ENCODE data around the gene EGFL6. TPM values are rescaled to one million over a fixed set of nuclear protein-coding genes. Genes with fewer than 3 reads are reported as not detected.

The EGFL6 gene
- polyA plus RNA-seq, 1 of the 3 experiments (the other 2 are of a cell fraction): 0.25 TPM

- peaks cover 10% of the 10 kb centered on the region for H3F3A ChIP-seq (replicated peaks; ENCODE audit: insufficient read depth)
- TF ChIP-seq TCF12 (IDR thresholded peaks at IDR 0.05) (peak; percentile 97), JUND (IDR thresholded peaks at IDR 0.05) (peak; percentile 81), RFX5 (IDR thresholded peaks at IDR 0.05; ENCODE audit: low read length) (no peak), MXI1 (IDR thresholded peaks at IDR 0.05; ENCODE audit: low read depth, low read length) (no peak), TAF1 (IDR thresholded peaks at IDR 0.05; ENCODE audit: borderline replicate concordance, low read depth, low read length) (no peak), POLR2AphosphoS5 (IDR thresholded peaks at IDR 0.05; ENCODE audit: low read depth, low read length) (peak; percentile 65; the same call in 1 of the 2 replicates), REST (IDR thresholded peaks at IDR 0.05; ENCODE audit: low read depth, low read length) (0 out of 2 replicates have a peak, but pooled peaks have one; percentile 20), USF1 (IDR thresholded peaks at IDR 0.05; ENCODE audit: borderline replicate concordance, low read depth) (0 out of 2 replicates have a peak, but pooled peaks have one; percentile 17), IRF3 (IDR thresholded peaks at IDR 0.05; ENCODE audit: low read depth, low read length) (no peak), USF2 (IDR thresholded peaks at IDR 0.05; ENCODE audit: borderline replicate concordance, low read depth, low read length) (no peak), YY1 (IDR thresholded peaks at IDR 0.05; ENCODE audit: low read depth) (no peak), FOXM1 (IDR thresholded peaks at IDR 0.05; ENCODE audit: low read depth) (peak; percentile 28; the same call in 1 of the 2 replicates), TEAD4 (IDR thresholded peaks at IDR 0.05; ENCODE audit: borderline replicate concordance, insufficient read depth) (0 out of 2 replicates have a peak, but pooled peaks have one; percentile 49), EP300 (IDR thresholded peaks at IDR 0.05; ENCODE audit: borderline replicate concordance in 1 of 2, low read depth in 1 of 2, low read length in 1 of 2) (peak in 1 of 2 experiments; percentile 74; a peak in 2 of 4 replicates), PBX3 (IDR thresholded peaks at IDR 0.05) (peak; percentile 93), FOSL2 (IDR thresholded peaks at IDR 0.05; ENCODE audit: borderline replicate concordance, low read depth) (peak; percentile 74), MEF2A (IDR thresholded peaks at IDR 0.05; ENCODE audit: borderline replicate concordance, low read depth) (peak; percentile 14; the same call in 1 of the 2 replicates), NFIC (IDR thresholded peaks at IDR 0.05; ENCODE audit: borderline replicate concordance) (peak; percentile 95), ZBTB33 (IDR thresholded peaks at IDR 0.05; ENCODE audit: borderline replicate concordance, low read depth) (0 out of 2 replicates have a peak, but pooled peaks have one; percentile 46)
- peak overlapping the region; percentile 43; the same call in 1 of the 2 replicates for H3K4me2 ChIP-seq
- CTCF ChIA-PET: interaction anchor here (0.6 to 2.4 kb wide), 2 partner anchors 10 to 279 kb away, joined by 3 to 6 read pairs; no protein-coding TSS in a partner anchor
- no peaks in the 10 kb centered on the region for H3K79me2 ChIP-seq (ENCODE audit: insufficient read depth)
- peak overlapping the region; percentile 6 to 33; a peak in 1 of 4 replicates for H3K4me3 ChIP-seq (ENCODE audit: low read depth in 2 of 2, low read length in 1 of 2)
- H3K27ac ChIP-seq (ENCODE audit: low read depth in 2 of 2, low read length in 1 of 2): peak overlapping the region in 1 of 2 experiments; percentile 75; a peak in 2 of 4 replicates
- no peak for DNase-seq
- no peaks in the 10 kb centered on the region for H3K36me3 ChIP-seq (replicated peaks in 1 of 2; ENCODE audit: control insufficient read depth in 1 of 2, insufficient read depth in 2 of 2, low read length in 1 of 2)
- POLR2A ChIA-PET: no interaction called here
- no peaks in the 10 kb centered on the region for H3K9me2 ChIP-seq
- no peaks in the 10 kb centered on the region for H4K20me1 ChIP-seq (ENCODE audit: insufficient read depth)
- H3K9ac ChIP-seq: no peak overlapping the region; the same call in 1 of the 2 replicates
- H3K9me3 ChIP-seq: no peaks in the 10 kb centered on the region
- WGBS (ENCODE audit: low lambda C conversion rate): 6% methylated on average over 9 of the region's 9 CpGs
- H3K4me1 ChIP-seq (ENCODE audit: control insufficient read depth in 1 of 2, insufficient read depth in 2 of 2, low read depth in 1 of 2, low read length in 1 of 2): no peaks in the 10 kb centered on the region; a peak in 1 of 4 replicates
- peaks cover 6% of the 10 kb centered on the region; the same call in 1 of the 2 replicates for H3K27me3 ChIP-seq (ENCODE audit: insufficient read depth)
- H2AFZ ChIP-seq (ENCODE audit: low read depth): peak overlapping the region; percentile 81
Observed at GRCh38 chrX:13669246-13669737, 99.9 kb downstream of the EGFL6 start.

Measured in SK-N-SH (cell line).